Right lung (tissue), 5 donors: ENCODE measurements around the gene CADM1. TPM values are rescaled to one million over a fixed set of nuclear protein-coding genes. Genes with fewer than 3 reads are reported as not detected.
"Not testable (repeated sequence)": the region's sequence is repeated elsewhere in the genome, so short reads cannot be mapped to it uniquely, and the experiment has no call there.

ENCODE experiments used
- DNase-seq, 2 donors: peaks; one replicate each; pipeline ENCODE4 v3.0.0-alpha.2; 2013
- polyA plus RNA-seq, 5 donors: library from polyadenylated mRNA; unstranded; fragments of 120-200 nt; gene quantifications; one replicate each; pipeline versions ENCODE4 v1.2.1 to v1.2.3, GENCODE V29; 2013; ENCODE audit warnings: inconsistent platforms in 1 of 5, low replicate concordance in 1 of 5; ENCODE audit not compliant: insufficient read length in 5 of 5, insufficient read depth in 1 of 5

Gene CADM1
- polyA plus RNA-seq, 5 donors, result 97.4 to 209 (median 163) TPM

GRCh38 chr11:115481528-115481927, 22.7 kb downstream of the CADM1 start:
- no peak for DNase-seq

- DNase-seq, result no peak
Observed at GRCh38 chr11:115480611-115481010, 23.6 kb downstream of the CADM1 start.

DNA sequence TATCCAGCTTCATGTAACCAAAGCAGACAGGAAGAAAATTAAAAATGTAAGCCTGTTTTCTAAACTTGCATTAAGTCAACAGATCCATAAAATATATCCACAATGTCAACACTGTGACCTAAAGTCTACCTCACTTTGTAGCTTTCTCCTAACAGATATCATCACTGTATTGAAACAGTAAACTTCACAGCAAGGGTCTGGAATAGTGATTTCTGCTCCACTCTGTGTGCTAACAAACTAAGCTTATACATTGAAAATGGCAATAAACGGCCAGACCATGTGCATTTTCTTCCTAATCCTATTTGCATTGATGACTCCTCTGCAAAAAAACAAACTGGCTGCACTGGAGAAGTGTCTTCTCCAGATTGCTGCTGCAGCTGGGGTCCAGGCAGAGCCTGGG, 26.8 kb downstream of the CADM1 start:
- no peak for DNase-seq

- no peak for DNase-seq
Observed at GRCh38 chr11:115476463-115477286, 27.5 kb downstream of the CADM1 start.

DNA sequence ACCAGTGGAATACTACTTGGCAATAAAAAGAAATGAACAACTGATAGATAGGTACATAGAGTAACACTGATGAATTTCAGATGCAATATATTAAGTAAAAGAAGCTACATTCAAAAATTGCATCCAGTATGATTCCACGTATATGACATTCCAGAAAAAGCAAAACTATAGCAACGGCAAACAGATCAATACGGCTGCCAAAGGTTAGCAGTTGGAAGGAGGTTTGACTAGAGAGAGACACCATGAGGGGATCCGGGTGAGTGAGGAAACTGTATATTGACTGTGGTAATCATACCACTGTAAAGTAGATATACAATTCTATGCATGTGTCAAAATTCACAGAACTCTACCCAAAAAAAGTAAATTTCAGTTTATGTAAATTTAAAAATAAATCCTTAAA, 28.7 kb downstream of the CADM1 start:
- DNase-seq, result no peak

DNA sequence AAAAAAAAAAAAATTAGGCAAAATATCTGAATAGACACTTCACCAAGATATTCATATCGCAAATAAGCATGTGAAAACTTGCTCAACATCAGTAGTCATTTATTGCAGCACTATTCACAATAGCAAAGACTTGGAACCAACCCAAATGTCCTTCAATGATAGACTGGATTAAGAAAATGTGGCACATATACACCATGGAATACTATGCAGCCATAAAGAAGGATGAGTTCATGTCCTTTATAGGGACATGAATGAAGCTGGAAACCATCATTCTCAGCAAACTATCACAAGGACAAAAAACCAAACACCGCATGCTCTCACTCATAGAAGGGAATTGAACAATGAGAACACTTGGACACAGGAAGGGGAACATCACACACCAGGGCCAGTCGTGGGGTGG, 29.9 kb downstream of the CADM1 start:
- DNase-seq, result not testable (repeated sequence)

- DNase-seq, result no peak
Observed at GRCh38 chr11:115473167-115473566, 31.0 kb downstream of the CADM1 start.

- DNase-seq, result no peak
Observed at GRCh38 chr11:115471367-115471766, 32.8 kb downstream of the CADM1 start.

- no peak for DNase-seq
Observed at GRCh38 chr11:115470928-115471327, 33.3 kb downstream of the CADM1 start.

DNA sequence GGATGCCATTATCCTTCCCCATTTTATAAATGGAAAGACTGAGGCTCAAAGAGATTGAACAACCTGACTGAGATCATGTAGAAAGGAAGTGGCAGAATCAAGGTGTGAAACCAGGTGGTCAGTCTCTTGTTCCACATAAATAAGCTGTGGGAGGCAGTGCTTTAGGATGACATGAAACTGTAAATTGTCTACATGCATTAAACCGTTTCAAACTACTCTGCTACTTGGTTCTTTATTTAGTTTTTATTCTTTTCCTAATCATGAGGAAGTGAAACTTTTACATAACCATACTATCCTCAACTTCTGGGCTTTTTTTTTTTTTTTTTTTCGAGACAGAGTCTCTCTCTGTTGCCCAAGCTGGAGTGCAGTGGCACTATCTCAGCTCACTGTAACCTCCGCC, 34.9 kb downstream of the CADM1 start:
- no peak for DNase-seq

- DNase-seq, result no peak
Observed at GRCh38 chr11:115466122-115466521, 38.1 kb downstream of the CADM1 start.

GRCh38 chr11:115464269-115464668, 39.9 kb downstream of the CADM1 start:
- DNase-seq, result no peak

DNA sequence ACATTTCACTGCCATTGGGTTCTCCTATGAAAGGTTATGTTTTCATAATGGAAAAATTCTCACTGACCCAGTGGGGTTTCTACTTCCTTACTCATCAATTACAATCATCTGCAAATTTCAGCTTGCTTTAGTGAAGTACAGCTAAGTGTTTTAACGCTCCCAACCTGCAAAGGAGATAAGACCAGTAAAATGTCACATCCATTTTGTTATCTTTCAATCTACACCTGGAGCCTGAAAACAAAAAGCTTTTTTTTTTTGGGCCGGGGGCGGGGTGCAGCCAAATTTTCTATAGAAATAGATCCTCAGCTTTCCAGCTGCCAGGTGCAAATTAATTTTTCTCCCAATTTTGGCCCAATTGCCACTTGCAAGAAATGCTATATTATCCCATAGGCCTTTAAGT, 40.6 kb downstream of the CADM1 start:
- DNase-seq, result no peak

- no peak for DNase-seq
Observed at GRCh38 chr11:115462757-115463156, 41.5 kb downstream of the CADM1 start.

- DNase-seq, result no peak
Observed at GRCh38 chr11:115462004-115462541, 42.1 kb downstream of the CADM1 start.

DNA sequence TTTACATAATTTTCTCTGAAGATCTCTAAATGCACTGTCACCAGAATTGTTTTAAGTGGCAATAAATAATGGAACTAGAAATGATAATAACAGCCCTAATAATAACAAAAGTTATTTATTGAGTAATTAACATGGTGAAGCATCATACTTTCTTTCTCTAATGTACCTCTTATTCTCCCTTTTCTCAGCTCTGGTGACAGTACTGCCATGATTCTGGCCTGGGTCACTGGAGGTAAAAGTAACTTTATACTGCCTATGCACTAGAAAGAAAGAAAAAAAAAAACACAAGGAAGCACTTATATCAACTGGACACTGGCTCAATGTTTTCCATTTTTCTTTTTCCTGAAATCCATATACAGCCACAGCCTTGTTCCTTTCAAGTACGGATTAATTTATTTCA, 43.7 kb downstream of the CADM1 start:
- no peak for DNase-seq

DNA sequence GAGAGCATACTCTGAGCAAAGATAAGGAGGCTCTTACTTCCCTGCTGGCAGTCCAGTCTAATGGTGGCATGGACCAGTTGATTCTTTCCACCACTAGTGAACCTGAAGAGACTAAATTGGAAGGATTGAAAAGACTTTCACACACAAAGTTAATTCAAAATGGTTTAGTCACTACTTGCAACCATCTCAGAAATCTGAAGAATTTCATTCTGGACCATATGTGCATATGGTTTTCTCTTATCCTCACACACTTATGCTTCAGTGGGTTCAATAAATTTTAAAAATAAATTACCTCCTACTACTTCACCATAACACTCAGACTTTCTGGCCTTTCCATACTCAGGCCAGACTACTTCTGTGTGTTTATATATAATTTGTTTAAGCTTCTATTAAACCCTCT, 44.7 kb downstream of the CADM1 start:
- DNase-seq, result no peak

DNA sequence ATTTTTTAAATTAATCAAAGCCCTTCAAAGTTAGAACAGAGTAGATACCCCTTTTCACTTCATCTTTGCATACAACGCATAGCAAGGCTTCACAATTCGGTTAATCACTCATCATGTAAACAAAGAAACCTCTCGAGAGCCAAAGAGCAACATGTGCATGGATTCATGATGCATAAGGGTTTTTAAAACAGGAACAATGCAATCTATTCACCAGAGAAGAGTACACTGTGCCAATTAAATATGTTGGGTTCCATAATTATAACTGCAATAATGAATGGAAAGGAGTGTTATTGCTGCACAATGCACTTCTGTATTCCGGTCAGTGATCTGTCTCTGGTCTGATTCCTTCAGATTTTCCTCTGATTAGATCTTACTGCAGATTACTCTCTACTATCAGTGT, 45.3 kb downstream of the CADM1 start:
- DNase-seq, result no peak

- DNase-seq, result no peak
Observed at GRCh38 chr11:115456019-115456418, 48.2 kb downstream of the CADM1 start.

- no peak for DNase-seq
Observed at GRCh38 chr11:115455613-115456012, 48.6 kb downstream of the CADM1 start.

GRCh38 chr11:115454525-115454924, 49.7 kb downstream of the CADM1 start:
- no peak for DNase-seq

- no peak for DNase-seq
Observed at GRCh38 chr11:115453693-115454490, 50.3 kb downstream of the CADM1 start.

GRCh38 chr11:115452241-115452640, 52.0 kb downstream of the CADM1 start:
- DNase-seq, result no peak
